ENCODE results near the gene DPP9.

GRCh38 chr19:4749870-4750590 is 26.4 kb upstream of the DPP9 start:
- TF ChIP-seq CTCF (IDR thresholded peaks at IDR 0.05) (no peak), EZH2 (IDR thresholded peaks at IDR 0.05) (no peak), EZH2phosphoT487 (IDR thresholded peaks at IDR 0.05) (no peak)

All from neural progenitor cell (in vitro differentiated cells).